HepG2 (cell line): Measurements from ENCODE around the gene UBE2L6. TPM values are rescaled to one million over a fixed set of nuclear protein-coding genes. Genes with fewer than 3 reads are reported as not detected.

ENCODE experiments used
- ATAC-seq: fragments of 200-7000 bp; cut with Tn5 transposase; 3 replicates; pipeline ENCODE4 v1.9.1; 2020; ENCODE audit warnings: mild to moderate bottlenecking, moderate library complexity
- BruUV-seq: library from RNA; stranded (reverse); fragments of 400-500 nt; replicated peaks from 2 replicates; lab custom pipeline; 2021; lab: Mats Ljungman, UMichigan
- CTCF ChIA-PET: fragments of 300-600 bp; formaldehyde crosslinking; extraction: SDS; loops from one replicate; lab custom pipeline; 2021; ENCODE audit warnings: low total read pairs, inconsistent platforms, low intra/inter-chr PET ratio; lab: Yijun Ruan, JAX
- POLR2A ChIA-PET: fragments of 350-600 bp; sonication (Branson Sonifier 250); formaldehyde crosslinking; loops from one replicate; lab custom pipeline; 2020; ENCODE audit warnings: antibody characterized with exemption, inconsistent platforms; lab: Yijun Ruan, JAX
- DNase-seq: peaks from one replicate; pipeline ENCODE4 v3.0.0-alpha.2; 2015; ENCODE audit warnings: low spot score
- FAIRE-seq: peaks from 3 replicates; lab custom pipeline; 2011; peaks lifted over from hg19 to GRCh38; lab: Jason Lieb, UNC
- H2AFZ ChIP-seq: one replicate; pipeline ENCODE4 v1.6.1; 2011; ENCODE audit warnings: low read length, inconsistent platforms
- H3K27ac ChIP-seq: fragments of 300-600 bp; 3 replicates; pipeline ENCODE4 v1.8.0; 2011; ENCODE audit warnings: mixed run types, mild to moderate bottlenecking, mixed read lengths, low read length, inconsistent platforms; ENCODE audit not compliant: insufficient read depth; ENCODE audit errors: extremely low read length
- H3K27me3 ChIP-seq, 2 experiments: fragments of 200-600 bp in 1 of 2; 2 replicates in 1 of 2; 3 replicates in 1 of 2; pipeline versions ENCODE4 v1.6.0 to v1.8.0; 2011; ENCODE audit warnings: low read length in 2 of 2, mild to moderate bottlenecking in 2 of 2, moderate library complexity in 2 of 2, inconsistent platforms in 1 of 2; ENCODE audit not compliant: insufficient read depth in 2 of 2, control insufficient read depth in 1 of 2
- H3K36me3 ChIP-seq, 2 experiments: fragments of 200-600 bp in 1 of 2; replicated peaks in 1 of 2; 2 replicates in 1 of 2; 3 replicates in 1 of 2; pipeline versions ENCODE4 v1.5.1 to v1.8.0; 2011; ENCODE audit warnings: low read length in 2 of 2, inconsistent platforms in 1 of 2; ENCODE audit not compliant: insufficient read depth in 2 of 2, control insufficient read depth in 1 of 2
- H3K4me1 ChIP-seq: 2 replicates; pipeline ENCODE4 v1.5.1; 2012; ENCODE audit warnings: low read length, inconsistent platforms; ENCODE audit not compliant: insufficient read depth
- H3K4me2 ChIP-seq: 2 replicates; pipeline ENCODE4 v1.6.0; 2011; ENCODE audit warnings: low read depth, low read length, inconsistent platforms
- H3K4me3 ChIP-seq, 3 experiments: fragments of 200-600 bp in 1 of 3; sonication (generic), shearing (Covaris generic) in 1 of 3; replicated peaks in 1 of 3; 2 replicates each; pipeline ENCODE4 v1.5.1; 2011 to 2016; ENCODE audit warnings: low read length in 3 of 3, inconsistent platforms in 2 of 3, low read depth in 2 of 3, mild to moderate bottlenecking in 2 of 3, control low read depth in 1 of 3, mixed read lengths in 1 of 3; ENCODE audit not compliant: insufficient read depth in 1 of 3
- H3K79me2 ChIP-seq: one replicate; pipeline ENCODE4 v1.6.1; 2011; ENCODE audit warnings: low read length, inconsistent platforms; ENCODE audit not compliant: insufficient read depth
- H3K9ac ChIP-seq: 2 replicates; pipeline ENCODE4 v1.6.0; 2011; ENCODE audit warnings: mild to moderate bottlenecking, low read depth, low read length, inconsistent platforms; ENCODE audit not compliant: insufficient read depth
- H3K9me3 ChIP-seq: 2 replicates; pipeline ENCODE4 v1.5.1; 2012; ENCODE audit warnings: mild to moderate bottlenecking, low read length
- H4K20me1 ChIP-seq: 2 replicates; pipeline ENCODE4 v1.6.0; 2011; ENCODE audit warnings: inconsistent platforms, mild to moderate bottlenecking, low read length, moderate library complexity; ENCODE audit not compliant: insufficient read depth
- AFF4 ChIP-seq: sonication (generic); formaldehyde crosslinking; IDR thresholded peaks from 2 replicates; pipeline ENCODE4 v1.4.0; 2020; ENCODE audit warnings: missing genetic modification reagents
- FOXC1 ChIP-seq: sonication (generic); formaldehyde crosslinking; IDR thresholded peaks from 2 replicates; pipeline ENCODE4 v1.8.0; 2022; ENCODE audit warnings: mild to moderate bottlenecking, missing genetic modification reagents, borderline replicate concordance
- GATAD2A ChIP-seq: IDR thresholded peaks from 2 replicates; pipeline ENCODE4 v1.6.1; 2016
- KDM4B ChIP-seq: sonication (generic); formaldehyde crosslinking; IDR thresholded peaks from 2 replicates; pipeline ENCODE4 v1.4.0; 2020; ENCODE audit warnings: missing genetic modification reagents
- RAD21 ChIP-seq: fragments of 450-650 bp; formaldehyde crosslinking; IDR thresholded peaks from 2 replicates; pipeline ENCODE4 v1.5.0; 2020; ENCODE audit warnings: mild to moderate bottlenecking
- SIX1 ChIP-seq: sonication (generic); formaldehyde crosslinking; IDR thresholded peaks from 2 replicates; pipeline ENCODE4 v1.4.0; 2020; ENCODE audit warnings: missing genetic modification reagents, borderline replicate concordance
- STAG1 ChIP-seq: sonication (generic); formaldehyde crosslinking; IDR thresholded peaks from 2 replicates; pipeline ENCODE4 v1.4.0; 2020; ENCODE audit warnings: missing genetic modification reagents
- ZIK1 ChIP-seq: sonication (generic); formaldehyde crosslinking; IDR thresholded peaks from 2 replicates; pipeline ENCODE4 v1.5.0; 2020; ENCODE audit warnings: mild to moderate bottlenecking, low read depth, missing genetic modification reagents, borderline replicate concordance
- ZKSCAN8 ChIP-seq: IDR thresholded peaks from 2 replicates; pipeline ENCODE4 v1.6.1; 2016; ENCODE audit warnings: borderline replicate concordance, missing genetic modification reagents, missing compliant biosample characterization
- ZNF567 ChIP-seq: sonication (generic); formaldehyde crosslinking; IDR thresholded peaks from 2 replicates; pipeline ENCODE4 v1.8.1; 2023; ENCODE audit warnings: mild to moderate bottlenecking, missing genetic modification reagents, borderline replicate concordance
- ZNF709 ChIP-seq: sonication (generic); formaldehyde crosslinking; IDR thresholded peaks from 2 replicates; pipeline ENCODE4 v1.5.0; 2020; ENCODE audit warnings: mild to moderate bottlenecking, missing genetic modification reagents
- ZNF784 ChIP-seq: sonication (generic); formaldehyde crosslinking; IDR thresholded peaks from 2 replicates; pipeline ENCODE4 v1.5.1; 2020; ENCODE audit warnings: missing genetic modification reagents, mild to moderate bottlenecking, borderline replicate concordance
- WGBS: methylation state at CpG from one replicate; pipeline ENCODE4 v1.1.6; 2017; ENCODE audit warnings: low lambda C conversion rate; 5-methylcytosine and 5-hydroxymethylcytosine counted together
- in situ Hi-C: cut with HindIII; loops from 2 replicates; pipeline ENCODE4 v1.10.0; 2017; ENCODE audit warnings: low pct_unique_long_range_greater_than_20kb; ENCODE audit not compliant: extremely low pct_ligation_motif_present
- intact Hi-C: fragments of 100-400 bp; cut with micrococcal nuclease; formaldehyde crosslinking; loops from one replicate; pipeline ENCODE4 v1.10.0; 2022; ENCODE audit not compliant: unreplicated experiment
- polyA plus RNA-seq, 8 experiments: library from polyadenylated mRNA; depleted of rRNA in 3 of 8; stranded (reverse) in 7 of 8; unstranded in 1 of 8; fragments of >200 nt; fragmentation: Illumina TruSeq in 4 of 8; extraction: Trizol in 4 of 8; gene quantifications; 2 replicates each; pipeline versions ENCODE4 v1.2.1 to v1.2.3, GENCODE V29; 2011 to 2016; ENCODE audit warnings: low read depth in 4 of 8, missing spikeins in 1 of 8, mixed read lengths in 1 of 8; ENCODE audit not compliant: insufficient read depth in 1 of 8
- total RNA-seq, 5 experiments: library from RNA; depleted of rRNA; stranded (reverse); fragments of >200 nt; fragmentation: Illumina TruSeq; extraction: Trizol; gene quantifications; 2 replicates each; pipeline ENCODE4 v1.2.3, GENCODE V29; 2016; ENCODE audit warnings: low read depth in 1 of 5
- TF ChIP-seq, protein P1 (sequence below): sonication (generic); formaldehyde crosslinking; IDR thresholded peaks from 2 replicates; pipeline ENCODE4 v1.9.0; 2022; ENCODE audit warnings: missing genetic modification reagents, mild to moderate bottlenecking, borderline replicate concordance
- TF ChIP-seq, protein P2 (sequence below): sonication (generic); formaldehyde crosslinking; IDR thresholded peaks from 2 replicates; pipeline ENCODE4 v1.4.0; 2020; ENCODE audit warnings: missing genetic modification reagents

UBE2L6 gene
- total and polyA plus RNA-seq, 2 of the 13 experiments (the other 11 are each of a cell fraction or from before 2014, with no cell fraction given): 30.3 to 30.4 TPM

DNA sequence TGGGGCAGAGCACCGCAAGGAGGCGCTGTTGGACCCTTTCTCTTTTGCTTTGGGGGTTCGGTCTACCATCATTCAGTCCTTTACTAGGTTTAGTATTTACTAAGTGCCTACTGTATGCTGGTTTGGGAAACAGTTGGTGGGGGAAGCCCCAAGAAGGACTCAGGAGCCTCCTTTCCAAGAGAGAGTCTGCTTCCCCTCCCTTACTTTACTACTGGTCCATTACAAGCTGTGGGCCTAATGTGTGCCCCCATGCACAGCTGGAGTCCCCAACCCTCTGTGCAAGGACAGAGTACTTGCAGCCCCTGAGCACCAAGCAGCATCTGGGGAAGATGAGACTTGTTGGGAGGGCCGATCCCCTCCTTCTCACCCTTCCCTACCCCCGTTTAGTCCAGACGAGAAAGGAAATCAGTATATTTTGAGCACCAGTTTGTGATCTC lies 876 bp upstream of the UBE2L6 start:
- Histone ChIP-seq H3K27me3 (no peaks in the 10 kb centered on the region; a peak in 1 of 5 replicates), H3K4me2 (peak overlapping the region; percentile 98), H3K79me2 (no peaks in the 10 kb centered on the region), H3K9me3 (no peaks in the 10 kb centered on the region), H4K20me1 (no peaks in the 10 kb centered on the region), H3K36me3 (no peaks in the 10 kb centered on the region), H3K9ac (peak overlapping the region; percentile 63; the same call in 1 of the 2 replicates), H3K4me3 (peak overlapping the region; percentile 65 to 84 (median 82)), H2AFZ (no peak overlapping the region), H3K27ac (no peak overlapping the region), H3K4me1 (peaks cover 24% of the 10 kb centered on the region)
- DNase-seq (peak; percentile 49), FAIRE-seq (no peak), ATAC-seq (peak; percentile 39)
- no TSS peak for BruUV-seq
- POLR2A ChIA-PET: interaction anchor here (1.4 to 1.9 kb wide), 5 partner anchors 16 to 76 kb away, joined by 3 to 23 read pairs (median 7); partner anchors contain the start of gene SERPING1
- in situ Hi-C loops: loop anchor here (5.0 to 10.0 kb wide), 3 partner anchors 74 to 946 kb away; no protein-coding TSS in a partner anchor
- CTCF ChIA-PET: interaction anchor here (0.7 to 4.5 kb wide), 2 partner anchors 38 to 74 kb away, joined by 3 to 79 read pairs; partner anchors contain the start of gene TIMM10
- WGBS: 51% methylated on average over 4 of the region's 6 CpGs
- intact Hi-C loops: loop anchor here (1.0 kb wide), 1 partner anchor 76 kb away; no protein-coding TSS in a partner anchor
- no peak for TF ChIP-seq KDM4B
- no peak for TF ChIP-seq AFF4 (CRISPR knock-in tag)
- peak; percentile 97 for TF ChIP-seq ZKSCAN8 (CRISPR knock-in tag)
- 0 out of 2 replicates have a peak, but pooled peaks have one; percentile 7 for TF ChIP-seq ZNF709 (CRISPR knock-in tag)
- TF ChIP-seq STAG1 (CRISPR knock-in tag): peak; percentile 81
- TF ChIP-seq ZIK1 (CRISPR knock-in tag): no peak
- peak; percentile 3; the same call in 1 of the 2 replicates for TF ChIP-seq FOXC1 (CRISPR knock-in tag)
- TF ChIP-seq, protein P1, sequence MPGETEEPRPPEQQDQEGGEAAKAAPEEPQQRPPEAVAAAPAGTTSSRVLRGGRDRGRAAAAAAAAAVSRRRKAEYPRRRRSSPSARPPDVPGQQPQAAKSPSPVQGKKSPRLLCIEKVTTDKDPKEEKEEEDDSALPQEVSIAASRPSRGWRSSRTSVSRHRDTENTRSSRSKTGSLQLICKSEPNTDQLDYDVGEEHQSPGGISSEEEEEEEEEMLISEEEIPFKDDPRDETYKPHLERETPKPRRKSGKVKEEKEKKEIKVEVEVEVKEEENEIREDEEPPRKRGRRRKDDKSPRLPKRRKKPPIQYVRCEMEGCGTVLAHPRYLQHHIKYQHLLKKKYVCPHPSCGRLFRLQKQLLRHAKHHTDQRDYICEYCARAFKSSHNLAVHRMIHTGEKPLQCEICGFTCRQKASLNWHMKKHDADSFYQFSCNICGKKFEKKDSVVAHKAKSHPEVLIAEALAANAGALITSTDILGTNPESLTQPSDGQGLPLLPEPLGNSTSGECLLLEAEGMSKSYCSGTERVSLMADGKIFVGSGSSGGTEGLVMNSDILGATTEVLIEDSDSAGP (CRISPR knock-in tag): peak; percentile 5; the same call in 1 of the 2 replicates
- TF ChIP-seq ZNF567: 0 out of 2 replicates have a peak, but pooled peaks have one; percentile 53
- TF ChIP-seq GATAD2A (CRISPR knock-in tag): peak; percentile 58; the same call in 1 of the 2 replicates
- TF ChIP-seq RAD21 (CRISPR knock-in tag): peak; percentile 77; the same call in 1 of the 2 replicates
- 0 out of 2 replicates have a peak, but pooled peaks have one; percentile 36 for TF ChIP-seq ZNF784
- TF ChIP-seq SIX1 (CRISPR knock-in tag): no peak
- TF ChIP-seq, protein P2, sequence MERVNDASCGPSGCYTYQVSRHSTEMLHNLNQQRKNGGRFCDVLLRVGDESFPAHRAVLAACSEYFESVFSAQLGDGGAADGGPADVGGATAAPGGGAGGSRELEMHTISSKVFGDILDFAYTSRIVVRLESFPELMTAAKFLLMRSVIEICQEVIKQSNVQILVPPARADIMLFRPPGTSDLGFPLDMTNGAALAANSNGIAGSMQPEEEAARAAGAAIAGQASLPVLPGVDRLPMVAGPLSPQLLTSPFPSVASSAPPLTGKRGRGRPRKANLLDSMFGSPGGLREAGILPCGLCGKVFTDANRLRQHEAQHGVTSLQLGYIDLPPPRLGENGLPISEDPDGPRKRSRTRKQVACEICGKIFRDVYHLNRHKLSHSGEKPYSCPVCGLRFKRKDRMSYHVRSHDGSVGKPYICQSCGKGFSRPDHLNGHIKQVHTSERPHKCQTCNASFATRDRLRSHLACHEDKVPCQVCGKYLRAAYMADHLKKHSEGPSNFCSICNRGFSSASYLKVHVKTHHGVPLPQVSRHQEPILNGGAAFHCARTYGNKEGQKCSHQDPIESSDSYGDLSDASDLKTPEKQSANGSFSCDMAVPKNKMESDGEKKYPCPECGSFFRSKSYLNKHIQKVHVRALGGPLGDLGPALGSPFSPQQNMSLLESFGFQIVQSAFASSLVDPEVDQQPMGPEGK: peak; percentile 28; the same call in 1 of the 2 replicates
